ENCODE results near the gene PTDSS2. TPM values are rescaled to one million over a fixed set of nuclear protein-coding genes. Genes with fewer than 3 reads are reported as not detected.
"Not testable (repeated sequence)": the region's sequence is repeated elsewhere in the genome, so short reads cannot be mapped to it uniquely, and the experiment has no call there.

PTDSS2 gene
- total and polyA plus RNA-seq, 5 experiments from 2014 or later = 9.0 to 30.2 (median 13.0) TPM

- Mint-ChIP-seq H3K36me3 (peaks cover 0 to 28% (median 5%) of the 10 kb centered on the region in 3 donors), H3K9me3 (peaks cover 0 to 7% (median 0%) of the 10 kb centered on the region in 9 donors), H3K4me3 (peak overlapping the region in 1 of 10 donors; percentile 29), H3K27ac (peak overlapping the region in 2 of 10 donors; percentile 21 to 67), H3K27me3 (no peaks in the 10 kb centered on the region), H3K4me1 (peaks cover 0 to 11% (median 4%) of the 10 kb centered on the region in 4 donors)
- POLR2A ChIA-PET = interaction anchor here (0.6 kb wide), 1 partner anchor 178 kb away, joined by 3 read pairs; no protein-coding TSS in a partner anchor
- no peak for DNase-seq
- no peak for ATAC-seq
Measured at GRCh38 chr11:512761-513595, 62.9 kb downstream of the PTDSS2 start.

- H3K9me3 Mint-ChIP-seq = peaks cover 0 to 7% (median 0%) of the 10 kb centered on the region in 9 donors
- peak overlapping the region in 3 of 10 donors; percentile 24 to 54 (median 31) for H3K27ac Mint-ChIP-seq
- H3K27me3 Mint-ChIP-seq = no peaks in the 10 kb centered on the region
- H3K36me3 Mint-ChIP-seq = peaks cover 0 to 25% (median 5%) of the 10 kb centered on the region in 3 donors
- DNase-seq (no peak), ATAC-seq (no peak)
- no peak overlapping the region for H3K4me3 Mint-ChIP-seq
- peaks cover 2 to 9% (median 5%) of the 10 kb centered on the region in 4 donors for H3K4me1 Mint-ChIP-seq
- POLR2A ChIA-PET = interaction anchor here (1.6 kb wide), 1 partner anchor 21 kb away, joined by 4 read pairs; the partner anchor contains the start of gene HRAS
Measured at GRCh38 chr11:514606-515005, 64.5 kb downstream of the PTDSS2 start.

- Mint-ChIP-seq H3K36me3 (peaks cover 0 to 20% (median 5%) of the 10 kb centered on the region in 3 donors), H3K27me3 (no peaks in the 10 kb centered on the region), H3K27ac (peak overlapping the region in 4 of 10 donors; percentile 10 to 33 (median 28)), H3K9me3 (peaks cover 0 to 7% (median 0%) of the 10 kb centered on the region in 9 donors), H3K4me3 (no peak overlapping the region), H3K4me1 (peaks cover 2 to 9% (median 5%) of the 10 kb centered on the region in 4 donors)
- no peak for DNase-seq
- POLR2A ChIA-PET = interaction anchor here (1.6 kb wide), 1 partner anchor 21 kb away, joined by 4 read pairs; the partner anchor contains the start of gene HRAS
- ATAC-seq = no peak
Measured at GRCh38 chr11:515131-515530, 65.1 kb downstream of the PTDSS2 start.

GRCh38 chr11:516400-516799 lies 66.3 kb downstream of the PTDSS2 start:
- ATAC-seq (no peak), DNase-seq (no peak)
- H3K9me3 Mint-ChIP-seq = peaks cover 0 to 7% (median 0%) of the 10 kb centered on the region in 9 donors
- peaks cover 2 to 12% (median 7%) of the 10 kb centered on the region in 4 donors for H3K4me1 Mint-ChIP-seq
- peaks cover 0 to 14% (median 5%) of the 10 kb centered on the region in 3 donors for H3K36me3 Mint-ChIP-seq
- no peaks in the 10 kb centered on the region for H3K27me3 Mint-ChIP-seq
- no peak overlapping the region for H3K4me3 Mint-ChIP-seq
- peak overlapping the region in 3 of 10 donors; percentile 31 to 54 (median 42) for H3K27ac Mint-ChIP-seq
- POLR2A ChIA-PET = interaction anchor here (0.6 kb wide), 1 partner anchor 237 kb away, joined by 4 read pairs; no protein-coding TSS in a partner anchor

GRCh38 chr11:516918-517685 lies 67.0 kb downstream of the PTDSS2 start:
- H3K4me3 Mint-ChIP-seq, ATAC-seq, H3K9me3 Mint-ChIP-seq, DNase-seq, H3K27me3 Mint-ChIP-seq, POLR2A ChIA-PET: not testable (repeated sequence)
- Mint-ChIP-seq H3K27ac (peak overlapping the region in 1 of 10 donors; percentile 56), H3K4me1 (peaks cover 2 to 12% (median 7%) of the 10 kb centered on the region in 4 donors), H3K36me3 (peaks cover 0 to 10% (median 5%) of the 10 kb centered on the region in 3 donors)

GRCh38 chr11:518463-519202 lies 68.6 kb downstream of the PTDSS2 start:
- POLR2A ChIA-PET = interaction anchor here (0.6 to 1.8 kb wide), 9 partner anchors 9 to 229 kb away, joined by 3 to 9 read pairs (median 3); partner anchors contain the start of gene RNH1
- H3K36me3 Mint-ChIP-seq = peaks cover 0 to 5% (median 5%) of the 10 kb centered on the region in 3 donors
- H3K9me3 Mint-ChIP-seq = peaks cover 0 to 7% (median 0%) of the 10 kb centered on the region in 9 donors
- peak overlapping the region in 7 of 10 donors; percentile 67 to 90 (median 83) for H3K27ac Mint-ChIP-seq
- no peaks in the 10 kb centered on the region for H3K27me3 Mint-ChIP-seq
- peak; percentile 89 to 92 for ATAC-seq
- peak overlapping the region; percentile 75 to 93 (median 86) for H3K4me3 Mint-ChIP-seq
- peak; percentile 80 to 96 (median 88) for DNase-seq
- H3K4me1 Mint-ChIP-seq = peaks cover 2 to 12% (median 6%) of the 10 kb centered on the region in 4 donors

- Mint-ChIP-seq H3K36me3 (peaks cover 0 to 5% (median 0%) of the 10 kb centered on the region in 3 donors), H3K4me1 (peaks cover 4 to 12% (median 6%) of the 10 kb centered on the region in 4 donors), H3K9me3 (peaks cover 0 to 7% (median 0%) of the 10 kb centered on the region in 9 donors), H3K27me3 (peaks cover 0 to 1% (median 0%) of the 10 kb centered on the region in 5 donors), H3K27ac (no peak overlapping the region), H3K4me3 (no peak overlapping the region)
- ATAC-seq (no peak), DNase-seq (peak in 1 of 10 donors; percentile 37)
- POLR2A ChIA-PET = no interaction called here
Measured at GRCh38 chr11:520428-521176, 70.5 kb downstream of the PTDSS2 start.

GRCh38 chr11:521177-521688 lies 71.2 kb downstream of the PTDSS2 start:
- Mint-ChIP-seq H3K9me3 (peaks cover 0 to 7% (median 0%) of the 10 kb centered on the region in 9 donors), H3K4me3 (no peak overlapping the region), H3K36me3 (peaks cover 0 to 5% (median 0%) of the 10 kb centered on the region in 3 donors), H3K4me1 (peaks cover 4 to 12% (median 6%) of the 10 kb centered on the region in 4 donors), H3K27ac (no peak overlapping the region), H3K27me3 (peaks cover 0 to 2% (median 0%) of the 10 kb centered on the region in 5 donors)
- POLR2A ChIA-PET = no interaction called here
- DNase-seq (no peak), ATAC-seq (no peak)

- H3K4me3 Mint-ChIP-seq = no peak overlapping the region
- peaks cover 0 to 2% (median 0%) of the 10 kb centered on the region in 5 donors for H3K27me3 Mint-ChIP-seq
- H3K27ac Mint-ChIP-seq = no peak overlapping the region
- ATAC-seq (no peak), DNase-seq (no peak)
- POLR2A ChIA-PET = interaction anchor here (0.7 kb wide), 1 partner anchor 9 kb away, joined by 3 read pairs; the partner anchor contains the start of gene HRAS
- H3K9me3 Mint-ChIP-seq = no peaks in the 10 kb centered on the region
- H3K36me3 Mint-ChIP-seq = peaks cover 0 to 3% (median 0%) of the 10 kb centered on the region in 3 donors
- peaks cover 0 to 2% (median 0%) of the 10 kb centered on the region in 4 donors for H3K4me1 Mint-ChIP-seq
Measured at GRCh38 chr11:526192-526591, 76.1 kb downstream of the PTDSS2 start.

GRCh38 chr11:528166-528814 lies 78.2 kb downstream of the PTDSS2 start:
- Mint-ChIP-seq H3K4me3 (no peak overlapping the region), H3K4me1 (peaks cover 0 to 2% (median 0%) of the 10 kb centered on the region in 4 donors), H3K27ac (no peak overlapping the region), H3K27me3 (peaks cover 0 to 2% (median 0%) of the 10 kb centered on the region in 5 donors), H3K36me3 (peaks cover 0 to 13% (median 0%) of the 10 kb centered on the region in 3 donors), H3K9me3 (no peaks in the 10 kb centered on the region)
- no peak for ATAC-seq
- no peak for DNase-seq
- POLR2A ChIA-PET = interaction anchor here (0.5 to 1.1 kb wide), 4 partner anchors 12 to 238 kb away, joined by 3 to 4 read pairs (median 3); partner anchors contain the start of gene IRF7
